Neural cell (in vitro differentiated cells): ENCODE results near the gene DCN. TPM values are rescaled to one million over a fixed set of nuclear protein-coding genes. Genes with fewer than 3 reads are reported as not detected.

Source experiments
- H2AFZ ChIP-seq: fragments of 200-600, 300-800 bp; sonication (generic), shearing (Covaris generic); 2 replicates; pipeline ENCODE4 v1.6.0; 2014; ENCODE audit warnings: low read depth, mild to moderate bottlenecking, antibody characterized with exemption, low read length, moderate library complexity
- H3F3A ChIP-seq: fragments of 200-600 bp; shearing (Covaris generic); 2 replicates; pipeline ENCODE4 v1.6.1; 2016; ENCODE audit warnings: mild to moderate bottlenecking, moderate library complexity, mixed read lengths, antibody characterized with exemption, low read length; ENCODE audit not compliant: insufficient read depth, poor library complexity, severe bottlenecking
- H3K27ac ChIP-seq: fragments of 200-600, 300-800 bp; sonication (generic), shearing (Covaris generic); 2 replicates; pipeline ENCODE4 v1.5.1; 2014; ENCODE audit warnings: mild to moderate bottlenecking, low read length, moderate library complexity
- H3K27me3 ChIP-seq: fragments of 300-800, 200-600 bp; sonication (generic), shearing (Covaris generic); 2 replicates; pipeline ENCODE4 v1.6.0; 2014; ENCODE audit warnings: mild to moderate bottlenecking, low read depth, low read length, moderate library complexity; ENCODE audit not compliant: insufficient read depth
- H3K36me3 ChIP-seq: fragments of 300-800, 200-600 bp; sonication (generic), shearing (Covaris generic); 2 replicates; pipeline ENCODE4 v1.5.1; 2014; ENCODE audit warnings: mild to moderate bottlenecking, antibody characterized with exemption, low read length, moderate library complexity; ENCODE audit not compliant: insufficient read depth
- H3K4me2 ChIP-seq: fragments of 300-800, 200-600 bp; sonication (generic), shearing (Covaris generic); 2 replicates; pipeline ENCODE4 v1.6.0; 2014; ENCODE audit warnings: mild to moderate bottlenecking, low read length
- H3K4me3 ChIP-seq: fragments of 300-800, 200-600 bp; sonication (generic), shearing (Covaris generic); 2 replicates; pipeline ENCODE4 v1.5.1; 2014; ENCODE audit warnings: mild to moderate bottlenecking, low read length, moderate library complexity
- H3K79me2 ChIP-seq: fragments of 200-600 bp; shearing (Covaris generic); replicated peaks from 2 replicates; pipeline ENCODE4 v1.6.0; 2014; ENCODE audit warnings: mild to moderate bottlenecking, low read length, moderate library complexity; ENCODE audit not compliant: insufficient read depth
- H3K9ac ChIP-seq: fragments of 300-800, 200-600 bp; sonication (generic), shearing (Covaris generic); 2 replicates; pipeline ENCODE4 v1.6.1; 2016; ENCODE audit warnings: mild to moderate bottlenecking, low read length, mixed read lengths
- H3K9me2 ChIP-seq: fragments of 200-600 bp; shearing (Covaris generic); 2 replicates; pipeline ENCODE4 v1.6.1; 2016; ENCODE audit warnings: mild to moderate bottlenecking, low read length, mixed read lengths; ENCODE audit not compliant: insufficient read depth
- H3K9me3 ChIP-seq: fragments of 200-600, 300-800 bp; sonication (generic), shearing (Covaris generic); 2 replicates; pipeline ENCODE4 v1.6.1; 2016; ENCODE audit warnings: mild to moderate bottlenecking, mixed run types, low read length, moderate library complexity, mixed read lengths
- H4K20me1 ChIP-seq: fragments of 200-600 bp; shearing (Covaris generic); 2 replicates; pipeline ENCODE4 v1.6.1; 2016; ENCODE audit warnings: mild to moderate bottlenecking, mixed run types; ENCODE audit not compliant: insufficient read depth
- EP300 ChIP-seq: fragments of 450-650 bp; conservative IDR thresholded peaks from 2 replicates; pipeline ENCODE4 v1.6.1; 2014; ENCODE audit warnings: antibody characterized with exemption, mild to moderate bottlenecking, moderate library complexity; ENCODE audit not compliant: poor library complexity, severe bottlenecking
- EZH2 ChIP-seq: fragments of 200-600, 300-800 bp; shearing (Covaris generic), sonication (generic); IDR thresholded peaks from 2 replicates; pipeline ENCODE4 v1.6.1; 2014; ENCODE audit warnings: antibody characterized with exemption, low read length, borderline replicate concordance, mild to moderate bottlenecking; ENCODE audit not compliant: insufficient read depth, poor library complexity, severe bottlenecking
- MXI1 ChIP-seq: fragments of 450-650 bp; conservative IDR thresholded peaks from 2 replicates; pipeline ENCODE4 v1.6.1; 2014; ENCODE audit warnings: antibody characterized with exemption, mild to moderate bottlenecking; ENCODE audit not compliant: poor library complexity, severe bottlenecking
- POLR2AphosphoS5 ChIP-seq: IDR thresholded peaks from 2 replicates; pipeline ENCODE4 v1.6.1; 2012
- RAD21 ChIP-seq: fragments of 450-650 bp; conservative IDR thresholded peaks from 2 replicates; pipeline ENCODE4 v1.6.1; 2014; ENCODE audit warnings: antibody characterized with exemption, mild to moderate bottlenecking, moderate library complexity
- SMC3 ChIP-seq: fragments of 450-650 bp; conservative IDR thresholded peaks from 2 replicates; pipeline ENCODE4 v1.6.1; 2014; ENCODE audit warnings: antibody characterized with exemption, mild to moderate bottlenecking, moderate library complexity; ENCODE audit not compliant: poor library complexity
- TAF1 ChIP-seq: IDR thresholded peaks from 2 replicates; pipeline ENCODE4 v1.6.1; 2012; ENCODE audit warnings: low read depth
- polyA plus RNA-seq: library from polyadenylated mRNA; depleted of rRNA; stranded (reverse); fragments of >200 nt; gene quantifications from 2 replicates; pipeline ENCODE4 v1.2.3, GENCODE V29; 2014
- TF ChIP-seq, protein P1 (sequence below): fragments of 450-650 bp; IDR thresholded peaks from 2 replicates; pipeline ENCODE4 v1.5.1; 2014; ENCODE audit warnings: antibody characterized with exemption, mild to moderate bottlenecking, moderate library complexity; ENCODE audit not compliant: poor library complexity, severe bottlenecking
- TF ChIP-seq, protein P2 (sequence below): IDR thresholded peaks from 2 replicates; pipeline ENCODE4 v1.6.1; 2012; ENCODE audit warnings: borderline replicate concordance

The DCN gene
- polyA plus RNA-seq, 1 donor from 2014 or later = not detected

DNA sequence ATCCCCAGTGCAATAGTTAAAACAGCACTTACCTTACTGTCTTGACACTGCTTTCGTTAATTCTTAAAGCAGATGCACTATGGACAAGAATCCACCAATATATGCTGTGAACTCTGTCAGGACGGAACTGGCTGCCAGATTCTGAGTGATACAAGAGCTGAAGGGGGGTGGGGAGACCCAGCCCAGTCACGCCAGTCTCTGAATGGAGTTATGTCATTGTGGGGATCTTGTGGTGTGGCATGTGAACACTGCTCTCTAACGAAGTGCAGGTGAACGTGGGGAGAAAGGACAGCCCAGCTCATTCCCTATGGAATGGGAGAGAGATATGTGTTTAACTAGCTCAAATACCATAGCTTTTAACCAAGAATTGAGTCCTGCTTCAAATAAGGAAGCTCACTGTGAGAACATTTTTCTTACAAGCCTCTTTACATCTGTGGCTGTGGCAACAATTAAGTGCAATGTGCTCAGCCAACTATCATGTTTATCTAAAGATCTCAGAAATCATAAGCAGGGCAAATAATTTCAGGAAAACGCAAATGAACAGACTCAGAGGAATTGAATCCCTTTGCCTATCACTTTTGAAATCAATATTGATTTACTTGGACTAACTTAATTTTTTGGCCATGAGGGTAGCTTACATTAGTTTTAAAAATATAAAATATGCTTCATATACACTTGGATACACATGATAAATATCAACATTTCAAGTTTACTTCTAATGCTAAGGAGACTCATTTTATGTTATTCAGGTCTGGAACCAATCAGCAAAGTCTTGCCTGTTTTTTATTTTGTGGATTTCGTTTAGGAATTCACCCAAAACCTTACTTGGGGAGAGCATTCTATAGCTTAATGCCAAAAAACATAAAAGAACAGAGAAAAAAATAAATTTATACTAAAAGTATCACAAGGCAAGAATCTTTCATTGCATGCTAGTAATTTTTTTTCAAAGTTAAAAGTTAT, 71.0 kb downstream of the DCN start, which contains the start of gene LUM:
TSS of gene LUM (minus strand) at position 129 of the 960 bp plus-strand sequence. CDS start 2,515 bp downstream, outside the sequence.
- Histone ChIP-seq H3K9me2 (no peaks in the 10 kb centered on the region), H3K9me3 (no peaks in the 10 kb centered on the region), H3F3A (no peaks in the 10 kb centered on the region), H3K4me3 (no peak within 1 kb of the TSS), H4K20me1 (no peaks in the 10 kb centered on the region), H3K36me3 (no peaks in the 10 kb centered on the region), H3K79me2 (no peaks in the 10 kb centered on the region), H3K4me2 (no peak within 1 kb of the TSS), H3K27me3 (no peaks in the 10 kb centered on the region), H3K27ac (no peak within 1 kb of the TSS), H3K9ac (no peak within 1 kb of the TSS), H2AFZ (no peak within 1 kb of the TSS)
- TF ChIP-seq TAF1 = no peak
- no peak for TF ChIP-seq SMC3
- TF ChIP-seq MXI1 = no peak
- no peak for TF ChIP-seq POLR2AphosphoS5
- TF ChIP-seq EZH2 = no peak
- no peak for TF ChIP-seq EP300
- TF ChIP-seq, protein P1, sequence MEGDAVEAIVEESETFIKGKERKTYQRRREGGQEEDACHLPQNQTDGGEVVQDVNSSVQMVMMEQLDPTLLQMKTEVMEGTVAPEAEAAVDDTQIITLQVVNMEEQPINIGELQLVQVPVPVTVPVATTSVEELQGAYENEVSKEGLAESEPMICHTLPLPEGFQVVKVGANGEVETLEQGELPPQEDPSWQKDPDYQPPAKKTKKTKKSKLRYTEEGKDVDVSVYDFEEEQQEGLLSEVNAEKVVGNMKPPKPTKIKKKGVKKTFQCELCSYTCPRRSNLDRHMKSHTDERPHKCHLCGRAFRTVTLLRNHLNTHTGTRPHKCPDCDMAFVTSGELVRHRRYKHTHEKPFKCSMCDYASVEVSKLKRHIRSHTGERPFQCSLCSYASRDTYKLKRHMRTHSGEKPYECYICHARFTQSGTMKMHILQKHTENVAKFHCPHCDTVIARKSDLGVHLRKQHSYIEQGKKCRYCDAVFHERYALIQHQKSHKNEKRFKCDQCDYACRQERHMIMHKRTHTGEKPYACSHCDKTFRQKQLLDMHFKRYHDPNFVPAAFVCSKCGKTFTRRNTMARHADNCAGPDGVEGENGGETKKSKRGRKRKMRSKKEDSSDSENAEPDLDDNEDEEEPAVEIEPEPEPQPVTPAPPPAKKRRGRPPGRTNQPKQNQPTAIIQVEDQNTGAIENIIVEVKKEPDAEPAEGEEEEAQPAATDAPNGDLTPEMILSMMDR = no peak

DNA sequence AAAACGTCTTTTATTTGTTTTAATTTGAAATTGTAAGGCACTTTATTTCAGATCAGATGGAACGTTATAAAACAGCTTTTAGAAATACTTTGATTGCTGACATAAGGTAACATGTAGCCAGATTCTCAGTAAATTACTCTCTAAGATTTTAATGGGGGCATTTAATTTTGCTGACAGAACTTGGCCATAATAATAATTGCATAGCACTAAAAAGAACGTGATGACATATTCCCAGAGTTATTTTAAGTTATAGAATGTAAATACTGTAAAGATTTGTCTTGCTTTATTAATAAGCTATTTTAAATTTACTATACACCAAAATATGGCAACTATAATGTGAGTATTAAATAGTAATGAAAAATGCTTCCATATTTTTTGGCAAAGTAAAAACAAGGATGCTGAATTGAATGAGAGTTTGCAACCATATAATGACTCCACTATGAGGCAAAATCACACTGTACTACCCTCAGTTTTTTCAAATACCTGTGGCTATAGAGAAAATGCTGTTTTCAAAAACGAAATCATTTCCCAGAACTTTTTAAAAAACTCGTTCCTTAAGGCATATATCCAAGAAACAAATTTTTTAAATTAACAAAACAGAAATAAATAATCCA, 72.2 kb downstream of the DCN start:
- Histone ChIP-seq H3K36me3 (no peaks in the 10 kb centered on the region), H3K27me3 (no peaks in the 10 kb centered on the region), H4K20me1 (no peaks in the 10 kb centered on the region), H3K4me3 (no peak overlapping the region), H3K4me2 (no peak overlapping the region), H3K27ac (no peak overlapping the region), H2AFZ (no peak overlapping the region), H3K9me3 (no peaks in the 10 kb centered on the region), H3F3A (no peaks in the 10 kb centered on the region), H3K9ac (no peak overlapping the region), H3K79me2 (no peaks in the 10 kb centered on the region), H3K9me2 (no peaks in the 10 kb centered on the region)
- TF ChIP-seq, protein P1 = no peak
- TF ChIP-seq EP300 (no peak), MXI1 (no peak), TAF1 (no peak), SMC3 (no peak), POLR2AphosphoS5 (no peak), RAD21 (no peak), EZH2 (no peak)
- TF ChIP-seq, protein P2, sequence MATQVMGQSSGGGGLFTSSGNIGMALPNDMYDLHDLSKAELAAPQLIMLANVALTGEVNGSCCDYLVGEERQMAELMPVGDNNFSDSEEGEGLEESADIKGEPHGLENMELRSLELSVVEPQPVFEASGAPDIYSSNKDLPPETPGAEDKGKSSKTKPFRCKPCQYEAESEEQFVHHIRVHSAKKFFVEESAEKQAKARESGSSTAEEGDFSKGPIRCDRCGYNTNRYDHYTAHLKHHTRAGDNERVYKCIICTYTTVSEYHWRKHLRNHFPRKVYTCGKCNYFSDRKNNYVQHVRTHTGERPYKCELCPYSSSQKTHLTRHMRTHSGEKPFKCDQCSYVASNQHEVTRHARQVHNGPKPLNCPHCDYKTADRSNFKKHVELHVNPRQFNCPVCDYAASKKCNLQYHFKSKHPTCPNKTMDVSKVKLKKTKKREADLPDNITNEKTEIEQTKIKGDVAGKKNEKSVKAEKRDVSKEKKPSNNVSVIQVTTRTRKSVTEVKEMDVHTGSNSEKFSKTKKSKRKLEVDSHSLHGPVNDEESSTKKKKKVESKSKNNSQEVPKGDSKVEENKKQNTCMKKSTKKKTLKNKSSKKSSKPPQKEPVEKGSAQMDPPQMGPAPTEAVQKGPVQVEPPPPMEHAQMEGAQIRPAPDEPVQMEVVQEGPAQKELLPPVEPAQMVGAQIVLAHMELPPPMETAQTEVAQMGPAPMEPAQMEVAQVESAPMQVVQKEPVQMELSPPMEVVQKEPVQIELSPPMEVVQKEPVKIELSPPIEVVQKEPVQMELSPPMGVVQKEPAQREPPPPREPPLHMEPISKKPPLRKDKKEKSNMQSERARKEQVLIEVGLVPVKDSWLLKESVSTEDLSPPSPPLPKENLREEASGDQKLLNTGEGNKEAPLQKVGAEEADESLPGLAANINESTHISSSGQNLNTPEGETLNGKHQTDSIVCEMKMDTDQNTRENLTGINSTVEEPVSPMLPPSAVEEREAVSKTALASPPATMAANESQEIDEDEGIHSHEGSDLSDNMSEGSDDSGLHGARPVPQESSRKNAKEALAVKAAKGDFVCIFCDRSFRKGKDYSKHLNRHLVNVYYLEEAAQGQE = no peak
